ENCODE results near the gene LDLRAP1. TPM values are rescaled to one million over a fixed set of nuclear protein-coding genes. Genes with fewer than 3 reads are reported as not detected.
"Not testable (repeated sequence)": the region's sequence is repeated elsewhere in the genome, so short reads cannot be mapped to it uniquely, and the experiment has no call there.

The LDLRAP1 gene
- total and polyA plus RNA-seq, 4 experiments from 2014 or later: 201 to 306 (median 222) TPM

DNA sequence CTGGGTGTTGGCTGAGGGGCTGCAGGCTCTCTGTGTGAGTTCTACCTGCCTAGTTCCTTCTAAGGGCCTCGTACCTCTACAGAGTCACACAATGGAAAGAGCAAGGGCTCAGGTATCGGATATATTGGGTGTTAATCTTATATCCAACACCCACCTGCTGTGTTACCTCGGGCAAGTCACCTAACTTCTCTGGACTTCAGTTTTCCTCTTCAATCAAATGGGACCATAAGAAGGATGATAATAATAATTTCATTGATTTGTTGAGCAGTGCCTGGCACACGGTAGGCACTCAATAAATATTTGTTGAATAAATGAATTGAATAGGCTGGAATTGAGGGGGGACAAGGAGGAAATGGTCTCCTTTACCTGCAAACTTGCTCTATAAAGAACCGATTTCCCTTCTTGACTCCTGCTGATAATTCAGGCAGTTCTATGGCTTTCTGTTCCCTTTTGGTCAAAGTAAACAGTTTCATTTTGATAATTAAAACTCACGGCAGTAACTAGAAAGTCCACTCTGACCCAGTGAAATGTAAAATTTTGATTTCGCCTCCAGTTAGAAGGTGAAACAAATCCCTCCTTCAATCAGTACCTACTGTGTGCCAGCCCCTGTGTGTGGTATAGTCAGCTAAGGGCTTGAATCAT, 56.7 kb downstream of the LDLRAP1 start:
- Mint-ChIP-seq H3K36me3 (peaks cover 0 to 6% of the 10 kb centered on the region in 2 donors), H3K27me3 (no peaks in the 10 kb centered on the region), H3K9me3 (peaks cover 0 to 2% (median 0%) of the 10 kb centered on the region in 8 donors), H3K27ac (no peak overlapping the region), H3K4me3 (no peak overlapping the region), H3K4me1 (peaks cover 0 to 4% (median under 1%) of the 10 kb centered on the region in 4 donors)
- no peak overlapping the region for H3K27ac ChIP-seq (ENCODE audit: low read depth, low read length)
- CTCF ChIA-PET (ENCODE audit: partially characterized antibody): no interaction called here
- intact Hi-C loops (cut with micrococcal nuclease): no loop called here
- no peaks in the 10 kb centered on the region for H3K9me3 ChIP-seq (ENCODE audit: control insufficient read depth in 1 of 2, low read length in 2 of 2)
- POLR2A ChIA-PET (ENCODE audit: partially characterized antibody): interaction anchor here (0.9 kb wide), 1 partner anchor 28 kb away, joined by 4 read pairs; no protein-coding TSS in a partner anchor
- no peak for DNase-seq
- no peaks in the 10 kb centered on the region for H3K27me3 ChIP-seq (ENCODE audit: insufficient read depth, low read length)
- H3K36me3 ChIP-seq (ENCODE audit: insufficient read depth, low read length): no peaks in the 10 kb centered on the region
- H3K4me1 ChIP-seq (ENCODE audit: insufficient read depth, low read length): no peaks in the 10 kb centered on the region
- no peak overlapping the region for H3K4me3 ChIP-seq (ENCODE audit: low read length in 2 of 2)

DNA sequence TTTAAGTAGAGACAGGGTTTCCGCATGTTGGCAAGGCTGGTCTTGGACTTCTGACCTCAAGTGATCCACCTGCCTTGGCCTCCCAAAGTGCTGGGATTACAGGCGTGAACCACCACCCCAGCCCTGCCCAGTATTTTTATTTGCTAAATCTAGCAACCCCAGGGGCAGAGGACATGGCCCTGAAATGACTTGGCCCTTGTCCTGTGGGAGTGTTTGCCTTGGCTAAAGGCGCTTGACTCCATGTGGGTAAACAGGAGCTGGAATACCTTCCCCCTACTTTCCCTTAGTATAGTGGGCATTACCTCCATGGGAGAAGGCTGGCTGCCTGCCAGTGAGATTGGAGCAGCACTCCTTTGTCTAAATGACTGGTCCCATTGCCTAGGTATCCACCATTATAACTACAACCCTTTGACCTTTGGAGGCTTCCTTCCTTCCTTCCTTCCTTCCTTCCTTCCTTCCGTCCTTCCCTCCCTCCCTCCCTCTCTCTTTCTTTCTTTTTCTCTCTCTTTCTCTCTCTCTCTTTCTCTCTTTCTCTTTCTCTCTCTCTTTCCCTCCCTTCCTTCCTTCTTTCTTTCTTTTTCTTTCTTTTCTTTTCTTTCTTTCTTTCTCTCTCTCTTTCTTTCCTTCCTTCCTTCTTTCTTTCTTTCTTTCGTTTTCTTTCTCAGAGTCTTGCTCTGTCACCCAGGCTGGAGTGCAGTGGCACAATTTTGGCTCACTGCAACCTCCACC, 57.7 kb downstream of the LDLRAP1 start:
- H3K4me3 Mint-ChIP-seq; H3K4me3 ChIP-seq (ENCODE audit: low read length in 2 of 2); H3K36me3 Mint-ChIP-seq; DNase-seq; H3K27me3 Mint-ChIP-seq; H3K27ac ChIP-seq (ENCODE audit: low read depth, low read length); intact Hi-C loops (cut with micrococcal nuclease); H3K27me3 ChIP-seq (ENCODE audit: insufficient read depth, low read length); H3K9me3 ChIP-seq (ENCODE audit: control insufficient read depth in 1 of 2, low read length in 2 of 2); H3K4me1 Mint-ChIP-seq; POLR2A ChIA-PET (ENCODE audit: partially characterized antibody); H3K4me1 ChIP-seq (ENCODE audit: insufficient read depth, low read length); H3K9me3 Mint-ChIP-seq; H3K36me3 ChIP-seq (ENCODE audit: insufficient read depth, low read length): not testable (repeated sequence)
- CTCF ChIA-PET (ENCODE audit: partially characterized antibody): interaction anchor here (1.0 kb wide), 1 partner anchor 10 kb away, joined by 3 read pairs; no protein-coding TSS in a partner anchor
- H3K27ac Mint-ChIP-seq: peak overlapping the region in 1 of 7 donors; percentile 90

DNA sequence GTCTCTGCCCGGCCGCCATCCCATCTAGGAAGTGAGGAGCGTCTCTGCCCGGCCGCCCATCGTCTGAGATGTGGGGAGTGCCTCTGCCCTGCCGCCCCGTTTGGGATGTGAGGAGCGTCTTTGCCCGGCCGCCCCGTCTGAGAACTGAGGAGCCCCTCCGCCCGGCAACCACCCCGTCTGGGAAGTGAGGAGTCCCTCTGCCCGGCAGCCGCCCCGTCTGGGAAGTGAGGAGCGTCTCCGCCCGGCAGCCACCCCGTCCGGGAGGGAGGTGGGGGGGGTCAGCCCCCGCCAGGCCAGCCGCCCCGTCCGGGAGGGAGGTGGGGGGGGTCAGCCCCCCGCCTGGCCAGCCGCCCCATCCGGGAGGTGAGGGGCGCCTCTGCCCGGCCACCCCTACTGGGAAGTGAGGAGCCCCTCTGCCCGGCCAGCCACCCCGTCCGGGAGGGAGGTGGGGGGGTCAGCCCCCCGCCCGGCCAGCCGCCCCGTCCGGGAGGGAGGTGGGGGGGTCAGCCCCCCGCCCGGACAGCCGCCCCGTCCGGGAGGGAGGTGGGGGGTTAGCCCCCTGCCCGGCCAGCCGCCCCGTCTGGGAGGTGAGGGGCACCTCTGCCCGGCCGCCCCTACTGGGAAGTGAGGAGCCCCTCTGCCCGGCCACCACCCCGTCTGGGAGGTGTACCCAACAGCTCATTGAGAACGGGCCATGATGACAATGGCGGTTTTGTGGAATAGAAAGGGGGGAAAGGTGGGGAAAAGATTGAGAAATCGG, 60.6 kb downstream of the LDLRAP1 start:
- DNase-seq; CTCF ChIA-PET (ENCODE audit: partially characterized antibody); POLR2A ChIA-PET (ENCODE audit: partially characterized antibody); H3K36me3 ChIP-seq (ENCODE audit: insufficient read depth, low read length); H3K9me3 Mint-ChIP-seq; H3K36me3 Mint-ChIP-seq; H3K9me3 ChIP-seq (ENCODE audit: control insufficient read depth in 1 of 2, low read length in 2 of 2); H3K27me3 Mint-ChIP-seq; intact Hi-C loops (cut with micrococcal nuclease); H3K27ac ChIP-seq (ENCODE audit: low read depth, low read length); H3K4me3 ChIP-seq (ENCODE audit: low read length in 2 of 2); H3K4me1 Mint-ChIP-seq; H3K4me3 Mint-ChIP-seq; H3K4me1 ChIP-seq (ENCODE audit: insufficient read depth, low read length); H3K27ac Mint-ChIP-seq; H3K27me3 ChIP-seq (ENCODE audit: insufficient read depth, low read length): not testable (repeated sequence)

DNA sequence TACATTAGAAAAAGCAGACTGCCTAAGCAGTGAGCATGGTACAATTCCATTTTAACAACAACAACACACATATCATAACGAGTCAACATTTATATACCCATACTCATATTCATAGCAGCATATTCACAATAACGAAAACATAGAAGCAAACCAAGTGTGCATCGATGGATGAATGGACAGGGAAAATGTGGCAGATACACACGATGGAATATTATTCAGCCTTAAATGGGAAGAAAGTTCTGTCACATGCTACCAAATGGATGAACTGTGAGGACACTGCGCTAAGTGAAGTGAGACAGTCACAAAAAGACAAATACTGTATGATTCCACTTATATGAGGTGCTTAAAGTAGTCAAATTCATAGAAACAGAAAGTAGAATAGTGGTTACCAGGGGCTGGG, 63.7 kb downstream of the LDLRAP1 start:
- Histone ChIP-seq H3K9me3 (ENCODE audit: control insufficient read depth in 1 of 2, low read length in 2 of 2) (no peaks in the 10 kb centered on the region), H3K4me3 (ENCODE audit: low read length in 2 of 2) (no peak overlapping the region), H3K4me1 (ENCODE audit: insufficient read depth, low read length) (peaks cover 8% of the 10 kb centered on the region), H3K36me3 (ENCODE audit: insufficient read depth, low read length) (no peaks in the 10 kb centered on the region), H3K27me3 (ENCODE audit: insufficient read depth, low read length) (no peaks in the 10 kb centered on the region), H3K27ac (ENCODE audit: low read depth, low read length) (no peak overlapping the region)
- Mint-ChIP-seq H3K4me3 (no peak overlapping the region), H3K27ac (peak overlapping the region in 1 of 7 donors; percentile 59), H3K9me3 (no peaks in the 10 kb centered on the region), H3K4me1 (peaks cover 10 to 12% (median 12%) of the 10 kb centered on the region in 4 donors), H3K27me3 (peaks cover 0 to 2% of the 10 kb centered on the region in 2 donors), H3K36me3 (no peaks in the 10 kb centered on the region)
- CTCF ChIA-PET (ENCODE audit: partially characterized antibody): interaction anchor here (1.0 to 10.3 kb wide), 6 partner anchors 9 to 203 kb away, joined by 3 to 218 read pairs (median 12); partner anchors contain the start of gene SELENON
- POLR2A ChIA-PET (ENCODE audit: partially characterized antibody): interaction anchor here (2.5 to 5.5 kb wide), 2 partner anchors 35 to 191 kb away, joined by 15 to 37 read pairs; partner anchors contain the start of gene SELENON
- intact Hi-C loops (cut with micrococcal nuclease): loop anchor here (5.0 kb wide), 1 partner anchor 105 kb away; no protein-coding TSS in a partner anchor
- no peak for DNase-seq

DNA sequence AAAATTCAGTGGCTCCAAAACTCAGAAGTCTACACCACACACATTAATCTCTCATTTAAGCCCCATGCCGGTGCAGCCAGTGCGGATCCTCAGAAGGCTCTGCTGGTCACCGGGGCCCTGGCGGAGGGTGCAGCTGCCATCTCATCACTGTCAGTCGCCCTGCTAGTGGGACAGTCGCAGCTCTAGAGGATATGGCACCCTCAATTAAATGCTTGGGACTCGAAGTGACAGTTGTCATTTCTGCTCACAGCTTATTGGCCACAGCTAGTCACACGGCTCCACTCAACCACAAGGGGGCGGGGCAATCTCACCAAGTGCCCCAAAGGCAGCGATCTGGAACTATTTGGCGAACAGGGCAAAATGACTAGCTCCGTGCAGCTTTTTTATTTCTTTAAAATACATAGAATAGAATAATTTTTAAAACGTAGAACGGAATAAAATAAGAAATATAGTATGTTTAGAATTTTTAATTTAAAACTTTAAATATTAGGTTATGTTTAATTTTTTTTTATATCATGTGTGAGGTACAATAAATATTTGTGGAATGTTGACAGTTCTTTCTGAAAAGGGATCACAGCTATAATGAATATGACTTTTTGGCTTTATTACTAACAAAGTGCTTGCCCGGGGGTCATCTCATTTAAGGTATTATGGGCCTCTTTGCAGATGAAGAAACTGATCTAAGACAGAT, 65.2 kb downstream of the LDLRAP1 start:
- Mint-ChIP-seq H3K27ac (peak overlapping the region in 5 of 7 donors; percentile 10 to 92 (median 61)), H3K4me3 (peak overlapping the region in 7 of 8 donors; percentile 17 to 73 (median 30)), H3K27me3 (peaks cover 0 to 2% of the 10 kb centered on the region in 2 donors), H3K36me3 (no peaks in the 10 kb centered on the region), H3K9me3 (no peaks in the 10 kb centered on the region), H3K4me1 (peaks cover 10 to 13% (median 12%) of the 10 kb centered on the region in 4 donors)
- H3K36me3 ChIP-seq (ENCODE audit: insufficient read depth, low read length): no peaks in the 10 kb centered on the region
- H3K27ac ChIP-seq (ENCODE audit: low read depth, low read length): no peak overlapping the region
- peak overlapping the region in 1 of 2 donors; percentile 32 for H3K4me3 ChIP-seq (ENCODE audit: low read length in 2 of 2)
- H3K4me1 ChIP-seq (ENCODE audit: insufficient read depth, low read length): peaks cover 8% of the 10 kb centered on the region
- intact Hi-C loops (cut with micrococcal nuclease): loop anchor here (1.0 to 5.0 kb wide), 5 partner anchors 8 to 202 kb away; partner anchors contain the start of gene MAN1C1
- ChIA-PET POLR2A (ENCODE audit: partially characterized antibody) (interaction anchor here (0.6 to 5.5 kb wide), 18 partner anchors 8 to 376 kb away, joined by 3 to 37 read pairs (median 5); partner anchors contain the start of genes LDLRAP1, MTFR1L, SELENON and SYF2), CTCF (ENCODE audit: partially characterized antibody) (interaction anchor here (0.8 to 10.3 kb wide), 39 partner anchors 11 to 296 kb away, joined by 3 to 218 read pairs (median 5); partner anchors contain the start of gene SELENON)
- H3K27me3 ChIP-seq (ENCODE audit: insufficient read depth, low read length): no peaks in the 10 kb centered on the region
- no peaks in the 10 kb centered on the region for H3K9me3 ChIP-seq (ENCODE audit: control insufficient read depth in 1 of 2, low read length in 2 of 2)
- peak; percentile 81 to 90 (median 84) for DNase-seq

- H3K27ac Mint-ChIP-seq: peak overlapping the region in 2 of 7 donors; percentile 15 to 75
- no peak for DNase-seq
- POLR2A ChIA-PET (ENCODE audit: partially characterized antibody): interaction anchor here (0.8 to 5.5 kb wide), 5 partner anchors 60 to 210 kb away, joined by 3 to 37 read pairs (median 6); partner anchors contain the start of genes MTFR1L and SELENON
- H3K27me3 ChIP-seq (ENCODE audit: insufficient read depth, low read length): no peaks in the 10 kb centered on the region
- no peaks in the 10 kb centered on the region for H3K36me3 Mint-ChIP-seq
- peaks cover 0 to 2% of the 10 kb centered on the region in 2 donors for H3K27me3 Mint-ChIP-seq
- no peak overlapping the region for H3K4me3 ChIP-seq (ENCODE audit: low read length in 2 of 2)
- no peaks in the 10 kb centered on the region for H3K9me3 ChIP-seq (ENCODE audit: control insufficient read depth in 1 of 2, low read length in 2 of 2)
- peaks cover 17% of the 10 kb centered on the region for H3K4me1 ChIP-seq (ENCODE audit: insufficient read depth, low read length)
- H3K9me3 Mint-ChIP-seq: no peaks in the 10 kb centered on the region
- CTCF ChIA-PET (ENCODE audit: partially characterized antibody): interaction anchor here (0.8 to 10.3 kb wide), 17 partner anchors 12 to 286 kb away, joined by 4 to 218 read pairs (median 11); partner anchors contain the start of gene SELENON
- no peak overlapping the region for H3K4me3 Mint-ChIP-seq
- intact Hi-C loops (cut with micrococcal nuclease): loop anchor here (2.0 to 5.0 kb wide), 2 partner anchors 47 to 108 kb away; no protein-coding TSS in a partner anchor
- no peaks in the 10 kb centered on the region for H3K36me3 ChIP-seq (ENCODE audit: insufficient read depth, low read length)
- H3K4me1 Mint-ChIP-seq: peaks cover 17 to 22% (median 19%) of the 10 kb centered on the region in 4 donors
- H3K27ac ChIP-seq (ENCODE audit: low read depth, low read length): no peak overlapping the region
These were observed 66.5 kb downstream of the LDLRAP1 start for GRCh38 chr1:25609921-25610320.
